HT-29 (cell line): ENCODE data around the gene INPP4A. TPM values are rescaled to one million over a fixed set of nuclear protein-coding genes. Genes with fewer than 3 reads are reported as not detected.
"Not testable (repeated sequence)": the region's sequence is repeated elsewhere in the genome, so short reads cannot be mapped to it uniquely, and the experiment has no call there.

ENCODE experiments used
- DNase-seq: peaks from one replicate; pipeline ENCODE4 v3.0.0-alpha.2; 2015; ENCODE audit warnings: low spot score
- total RNA-seq: library from RNA; depleted of rRNA; stranded (reverse); fragments of >200 nt; shearing (Covaris generic); gene quantifications from 2 replicates; pipeline ENCODE4 v1.2.3, GENCODE V29; 2014; rRNA removed

The INPP4A gene
- 9.9 and 11.5 TPM in 2 replicates for total RNA-seq

GRCh38 chr2:98444436-98445176, at the start of gene INPP4A:
INPP4A (plus strand) TSS chr2:98444858; CDS start chr2:98520049, 75,191 bp downstream.
- peak; percentile 76 for DNase-seq

DNA sequence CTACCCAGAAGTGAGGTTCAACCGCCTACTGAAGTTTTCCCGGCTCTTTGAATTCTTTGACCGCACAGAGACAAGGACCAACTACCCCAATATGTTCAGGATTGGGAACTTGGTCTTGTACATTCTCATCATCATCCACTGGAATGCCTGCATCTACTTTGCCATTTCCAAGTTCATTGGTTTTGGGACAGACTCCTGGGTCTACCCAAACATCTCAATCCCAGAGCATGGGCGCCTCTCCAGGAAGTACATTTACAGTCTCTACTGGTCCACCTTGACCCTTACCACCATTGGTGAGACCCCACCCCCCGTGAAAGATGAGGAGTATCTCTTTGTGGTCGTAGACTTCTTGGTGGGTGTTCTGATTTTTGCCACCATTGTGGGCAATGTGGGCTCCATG, 48.7 kb upstream of the INPP4A start:
- no peak for DNase-seq

- DNase-seq, result no peak
Observed at GRCh38 chr2:98396745-98397355, 47.8 kb upstream of the INPP4A start.

DNA sequence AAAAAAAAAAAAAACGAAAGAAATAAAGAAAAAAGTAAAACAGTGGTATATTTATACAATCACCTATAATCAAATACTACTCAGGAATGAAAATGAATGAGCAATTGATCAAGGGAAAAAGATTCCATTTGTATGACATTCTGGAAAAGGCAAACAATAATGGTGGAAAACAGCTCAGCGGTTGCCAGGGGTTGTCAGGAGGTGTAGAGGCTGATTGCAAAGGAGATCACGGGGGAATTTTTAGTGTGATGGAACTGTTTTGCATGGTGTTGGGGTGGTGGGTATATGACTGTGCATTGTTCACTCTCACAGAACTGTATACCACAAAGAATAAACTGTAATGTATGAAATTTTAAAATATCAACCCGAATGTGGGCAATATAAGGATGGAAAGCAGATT, 45.5 kb upstream of the INPP4A start:
- DNase-seq, result no peak

GRCh38 chr2:98403878-98404277, 40.8 kb upstream of the INPP4A start:
- no peak for DNase-seq

- DNase-seq, result no peak
Observed at GRCh38 chr2:98404556-98405250, 40.0 kb upstream of the INPP4A start.

DNA sequence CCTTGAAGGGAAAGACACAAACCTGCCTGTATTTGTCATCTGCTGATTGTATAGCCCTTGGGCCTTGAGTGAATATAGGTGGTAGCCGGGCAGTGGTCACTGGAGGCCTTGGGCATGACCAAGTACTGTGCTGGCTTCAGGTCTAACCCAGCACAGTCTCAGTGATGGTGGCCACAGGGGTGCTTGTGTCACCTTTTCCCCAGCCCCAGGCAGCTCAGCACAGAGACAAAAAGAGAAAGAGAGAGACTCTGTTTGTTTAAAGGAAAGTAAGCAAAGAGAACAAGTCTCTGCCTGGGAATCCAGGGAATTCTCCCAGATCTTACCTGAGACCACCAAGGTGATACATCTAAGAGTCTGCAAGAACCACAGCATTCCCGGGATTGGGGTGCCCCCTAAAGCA, 39.4 kb upstream of the INPP4A start:
- DNase-seq, result no peak

DNA sequence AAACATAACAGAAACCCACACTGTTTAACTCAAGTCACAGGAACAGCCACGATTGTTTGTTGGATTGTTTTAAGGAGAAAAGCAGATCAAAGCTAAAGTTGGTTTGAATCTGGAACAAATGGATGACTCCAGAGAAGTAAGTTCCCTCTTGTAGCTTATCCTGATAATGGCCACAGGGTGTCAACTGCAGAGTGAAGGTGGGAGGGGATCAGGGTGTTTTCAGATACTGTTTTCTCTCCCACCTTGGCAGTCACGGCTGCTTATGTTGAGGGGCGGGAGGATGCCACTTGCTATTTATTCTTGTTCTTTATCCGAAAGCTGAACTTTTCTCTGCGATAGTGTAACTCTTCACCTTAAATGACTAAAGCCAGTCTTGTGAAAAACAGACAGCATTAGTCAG, 36.5 kb upstream of the INPP4A start:
- DNase-seq, result no peak

- peak; percentile 89 for DNase-seq
Observed at GRCh38 chr2:98412751-98413458, 31.8 kb upstream of the INPP4A start.

DNA sequence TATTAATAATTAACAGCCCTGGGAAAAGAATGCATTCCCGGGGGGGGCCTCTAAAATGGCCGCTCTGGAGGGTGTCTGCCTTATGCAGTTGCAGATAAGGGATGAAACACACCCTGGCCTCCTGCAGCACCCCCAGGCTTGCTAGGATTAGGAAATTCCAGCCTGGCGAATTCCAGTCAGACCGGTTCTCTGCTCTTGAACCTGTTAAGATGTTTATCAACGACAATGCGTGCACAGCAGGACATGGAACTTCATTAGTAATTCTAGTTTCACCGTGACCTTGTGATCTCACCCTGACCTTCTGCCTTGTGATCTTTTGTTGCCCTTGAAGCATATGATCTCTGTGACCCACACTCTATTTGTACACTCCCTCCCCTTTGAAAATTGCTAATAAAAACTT, 30.4 kb upstream of the INPP4A start:
- DNase-seq, result not testable (repeated sequence)

- not testable (repeated sequence) for DNase-seq
Observed at GRCh38 chr2:98415719-98416248, 28.9 kb upstream of the INPP4A start.

GRCh38 chr2:98416383-98417159, 28.1 kb upstream of the INPP4A start:
- DNase-seq, result no peak

DNA sequence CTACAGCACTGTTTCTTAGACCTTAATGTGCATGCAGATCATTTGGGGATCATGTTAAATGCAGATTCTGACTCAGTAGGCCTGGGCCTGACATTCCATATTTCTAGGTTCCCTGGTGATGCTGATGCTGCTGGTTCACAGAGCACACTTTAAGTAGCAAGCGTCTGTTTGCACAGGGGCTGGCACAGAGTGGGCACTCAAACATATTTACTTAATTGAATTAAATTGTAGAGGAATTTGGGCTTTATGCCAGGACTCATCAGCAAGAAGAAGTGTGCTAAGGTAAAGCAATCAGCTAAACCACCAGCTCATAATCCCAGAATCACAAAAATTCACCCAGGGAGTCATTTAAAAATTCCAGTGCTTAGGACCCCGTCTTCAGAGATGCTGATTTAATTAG, 25.1 kb upstream of the INPP4A start:
- no peak for DNase-seq

GRCh38 chr2:98419977-98420725, 24.5 kb upstream of the INPP4A start:
- DNase-seq, result no peak

GRCh38 chr2:98422449-98422848, 22.2 kb upstream of the INPP4A start:
- no peak for DNase-seq

GRCh38 chr2:98426771-98427170, 17.9 kb upstream of the INPP4A start:
- DNase-seq, result no peak

- no peak for DNase-seq
Observed at GRCh38 chr2:98432145-98432544, 12.5 kb upstream of the INPP4A start.

DNA sequence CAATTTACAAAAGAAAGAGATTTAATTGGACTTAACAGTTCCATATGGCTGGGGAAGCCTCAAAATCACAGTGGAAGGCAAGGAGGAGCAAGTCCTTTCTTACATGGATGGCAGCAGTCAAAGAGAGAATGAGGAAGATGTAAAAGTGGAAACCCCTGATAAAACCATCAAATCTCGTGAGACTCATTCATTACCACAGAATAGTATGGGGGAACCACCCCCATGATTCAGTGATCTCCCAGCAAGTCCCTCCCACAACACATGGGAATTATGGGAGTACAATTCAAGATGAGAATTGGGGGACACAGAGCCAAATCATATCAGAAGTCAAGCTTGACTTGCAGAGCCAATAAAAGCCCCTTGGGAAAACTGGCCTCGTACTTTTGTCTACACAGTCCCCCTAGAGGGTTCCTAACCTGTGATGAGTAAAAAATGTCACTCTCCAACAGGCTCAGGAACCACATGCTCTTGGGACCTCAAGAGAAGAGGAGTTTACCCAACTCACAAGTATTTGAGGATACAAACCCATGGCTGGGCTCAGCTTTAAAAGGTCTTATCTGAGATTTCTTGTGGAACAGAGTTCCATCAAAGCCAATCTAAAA, 11.2 kb upstream of the INPP4A start:
- no peak for DNase-seq

DNA sequence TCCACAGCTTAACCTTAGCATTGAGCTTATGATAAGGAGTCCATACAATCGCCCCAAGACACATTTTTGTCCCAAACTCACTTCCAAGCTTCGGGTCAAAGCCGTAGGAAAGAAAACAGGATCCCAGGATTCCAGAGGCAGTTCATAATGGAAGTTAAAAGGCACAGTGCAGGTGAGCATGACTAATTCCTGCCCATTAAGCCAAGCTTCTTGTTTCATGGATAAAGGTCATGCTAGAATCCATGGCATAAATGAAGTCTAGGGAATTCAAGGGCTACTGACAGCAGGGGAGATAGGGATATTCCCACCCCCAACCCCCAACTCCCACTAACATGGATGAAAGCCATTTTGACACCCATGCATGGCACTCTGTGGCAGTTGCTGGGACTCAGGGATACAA, 10.2 kb upstream of the INPP4A start:
- DNase-seq, result no peak

GRCh38 chr2:98435670-98436069, 9.0 kb upstream of the INPP4A start:
- DNase-seq, result peak; percentile 29
